Measurements from ENCODE around the gene FHOD3.

Gene FHOD3

DNA sequence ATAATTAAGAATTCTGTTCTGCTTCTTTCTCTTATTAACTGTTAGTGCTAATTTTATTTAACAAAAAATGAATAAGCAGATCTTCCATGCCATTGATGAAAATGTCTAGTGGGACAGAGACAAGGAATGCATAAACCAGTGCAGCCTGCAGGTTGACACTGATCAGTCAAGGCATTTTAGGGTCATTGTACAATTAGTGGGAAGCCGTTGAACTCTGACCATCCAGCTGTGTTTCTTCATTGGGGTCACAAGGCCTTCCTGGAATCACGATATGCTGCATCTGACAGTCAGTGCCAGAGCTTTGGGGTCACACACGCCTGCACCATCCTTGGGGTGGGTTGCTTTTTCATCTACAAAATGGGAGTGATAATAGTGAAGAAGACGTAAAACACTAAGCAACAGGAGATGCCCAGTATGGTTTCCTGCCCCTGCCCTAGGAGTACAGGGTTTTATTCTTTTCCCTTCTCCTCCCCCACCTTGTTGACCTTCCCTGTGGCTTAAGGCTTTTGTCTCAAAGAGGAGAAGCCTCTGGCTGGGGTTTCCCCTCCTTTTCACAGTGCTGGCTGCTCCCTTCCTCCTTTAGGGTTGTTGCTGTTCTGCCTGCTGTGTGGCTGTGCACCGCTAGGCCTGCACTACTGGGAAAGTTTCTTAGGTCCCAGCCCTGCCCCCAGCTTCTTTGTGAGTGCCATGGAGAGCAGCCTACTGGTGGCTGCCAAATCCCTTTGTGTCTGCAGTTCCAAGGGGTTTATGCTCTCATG is 285.7 kb downstream of the FHOD3 start:
- Histone ChIP-seq H3K9ac (ENCODE audit: low read depth, low read length) (0 out of 2 replicates have a peak overlapping the region, but pooled peaks have one; percentile 32), H3K9me3 (ENCODE audit: insufficient read depth, low read depth, low read length) (0 out of 2 replicates have a peak, but pooled peaks cover 2% of the 10 kb centered on the region), H3K4me1 (ENCODE audit: insufficient read depth, low read length) (peaks cover 49% of the 10 kb centered on the region), H3K36me3 (ENCODE audit: insufficient read depth, low read length) (no peaks in the 10 kb centered on the region), H3K4me3 (ENCODE audit: low read length) (peak overlapping the region; percentile 20; the same call in 1 of the 2 replicates), H3K27ac (ENCODE audit: low read depth, low read length) (peak overlapping the region; percentile 78), H3K27me3 (ENCODE audit: insufficient read depth, low read length) (no peaks in the 10 kb centered on the region)
- WGBS: 33% methylated on average over 5 of the region's 5 CpGs

DNA sequence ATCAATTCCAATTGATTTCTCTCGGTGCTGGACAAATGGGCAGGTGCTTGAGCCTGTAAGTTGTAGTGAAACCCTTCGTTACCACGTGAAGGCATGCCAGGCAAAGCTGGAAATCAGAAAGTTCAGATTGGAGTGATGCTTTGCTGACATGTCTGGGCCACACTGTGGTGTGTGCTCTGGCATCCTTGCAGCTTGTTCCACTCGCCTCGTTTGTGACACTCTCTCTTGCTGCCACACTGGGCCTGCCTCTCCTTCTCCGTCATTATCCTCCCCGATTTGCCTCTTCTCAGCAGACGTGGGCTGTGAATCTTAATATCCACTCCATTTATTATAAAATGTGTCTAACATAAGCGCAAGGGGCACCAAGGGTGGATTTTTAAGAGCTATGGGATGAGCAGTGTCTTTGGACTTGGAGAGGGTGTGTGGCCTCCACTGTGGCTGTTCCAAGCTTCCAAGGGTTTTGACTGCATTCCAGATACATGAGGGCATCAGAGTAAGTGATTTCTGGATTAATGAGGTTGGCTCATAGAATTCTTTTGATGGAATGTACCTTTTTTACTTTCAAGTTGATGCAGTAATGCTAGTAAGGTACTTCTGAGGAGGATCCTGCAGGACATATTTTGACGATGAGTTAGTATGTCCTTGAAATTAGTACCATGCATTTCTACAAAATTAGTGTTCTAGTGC is 292.5 kb downstream of the FHOD3 start:
- no peaks in the 10 kb centered on the region for H3K36me3 ChIP-seq (ENCODE audit: insufficient read depth, low read length)
- H3K27me3 ChIP-seq (ENCODE audit: insufficient read depth, low read length): no peaks in the 10 kb centered on the region
- H3K4me1 ChIP-seq (ENCODE audit: insufficient read depth, low read length): peaks cover 21% of the 10 kb centered on the region
- 90% methylated on average over 10 of the region's 10 CpGs for WGBS
- no peak overlapping the region for H3K9ac ChIP-seq (ENCODE audit: low read depth, low read length)
- H3K4me3 ChIP-seq (ENCODE audit: low read length): no peak overlapping the region
- H3K27ac ChIP-seq (ENCODE audit: low read depth, low read length): no peak overlapping the region
- H3K9me3 ChIP-seq (ENCODE audit: insufficient read depth, low read depth, low read length): no peaks in the 10 kb centered on the region

DNA sequence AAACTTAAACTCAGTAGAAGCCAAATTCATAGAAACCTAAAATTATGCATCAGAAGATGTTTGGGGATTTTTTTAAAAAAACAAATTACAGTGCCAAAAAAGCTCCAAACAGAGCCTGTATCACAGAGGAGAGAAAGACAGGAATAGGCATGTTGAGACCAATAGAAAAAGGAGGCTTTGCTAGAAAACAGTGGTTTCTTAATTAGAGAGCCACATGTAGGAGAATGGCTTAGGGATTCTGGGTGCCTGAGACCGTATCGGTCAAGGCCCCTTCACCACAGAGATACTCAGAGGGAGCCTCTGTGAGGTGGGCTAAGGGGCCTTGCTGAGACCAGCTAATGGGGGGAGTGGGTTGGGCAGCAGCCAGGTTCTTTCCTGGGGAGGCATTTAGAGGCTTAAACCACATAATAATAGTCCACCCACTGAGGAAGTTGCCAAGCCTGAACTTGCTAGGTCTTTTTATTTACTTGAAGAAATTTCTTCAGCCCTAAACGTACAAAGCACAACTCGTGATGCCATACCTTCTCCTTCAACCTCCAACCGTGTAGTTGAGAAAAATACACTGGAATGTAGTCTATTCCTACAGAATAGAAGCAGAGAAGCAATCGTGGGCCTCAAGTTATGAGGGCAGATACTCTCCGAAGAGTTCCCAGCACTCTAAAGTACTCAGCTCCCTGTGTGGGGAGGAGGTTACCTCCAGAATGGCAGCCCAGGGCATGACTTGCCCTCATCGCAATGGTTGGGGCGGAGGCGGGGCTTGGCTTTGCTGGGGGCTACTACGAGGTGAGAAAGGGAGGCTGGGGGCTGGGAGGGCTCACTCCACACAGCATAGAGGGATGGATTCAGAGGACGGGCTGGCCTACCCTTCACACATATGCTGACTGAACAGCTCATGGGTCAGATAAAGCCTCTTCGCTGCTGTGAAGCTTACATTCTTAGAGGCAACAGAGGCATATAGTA is 293.4 kb downstream of the FHOD3 start:
- no peaks in the 10 kb centered on the region for H3K27me3 ChIP-seq (ENCODE audit: insufficient read depth, low read length)
- no peak overlapping the region for H3K4me3 ChIP-seq (ENCODE audit: low read length)
- H3K27ac ChIP-seq (ENCODE audit: low read depth, low read length): no peak overlapping the region
- H3K9me3 ChIP-seq (ENCODE audit: insufficient read depth, low read depth, low read length): no peaks in the 10 kb centered on the region
- H3K4me1 ChIP-seq (ENCODE audit: insufficient read depth, low read length): peaks cover 15% of the 10 kb centered on the region
- no peaks in the 10 kb centered on the region for H3K36me3 ChIP-seq (ENCODE audit: insufficient read depth, low read length)
- H3K9ac ChIP-seq (ENCODE audit: low read depth, low read length): no peak overlapping the region
- 85% methylated on average over 12 of the region's 13 CpGs for WGBS

DNA sequence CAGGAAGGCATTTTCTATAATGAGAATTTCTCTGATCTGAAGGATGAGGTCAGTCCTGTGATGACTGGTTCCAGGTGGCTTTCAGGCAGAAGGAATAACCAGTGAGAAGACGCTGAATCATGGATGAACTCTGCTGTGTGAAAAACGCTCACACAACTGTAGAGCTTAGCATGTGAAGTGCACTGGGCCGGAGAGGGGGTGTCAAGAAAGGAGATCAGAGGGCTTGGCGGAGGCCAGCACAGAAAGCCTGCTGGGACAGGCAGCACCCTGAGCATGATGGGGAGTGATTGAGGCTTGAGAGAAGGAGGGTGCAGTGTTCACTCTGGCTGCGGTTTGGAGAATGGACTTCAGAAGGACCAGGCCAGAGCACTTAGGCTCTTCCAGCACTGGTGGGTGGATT is 294.8 kb downstream of the FHOD3 start:
- 90% methylated on average over 5 of the region's 5 CpGs for WGBS
- Histone ChIP-seq H3K27ac (ENCODE audit: low read depth, low read length) (no peak overlapping the region), H3K36me3 (ENCODE audit: insufficient read depth, low read length) (no peaks in the 10 kb centered on the region), H3K4me3 (ENCODE audit: low read length) (no peak overlapping the region), H3K9me3 (ENCODE audit: insufficient read depth, low read depth, low read length) (no peaks in the 10 kb centered on the region), H3K9ac (ENCODE audit: low read depth, low read length) (no peak overlapping the region), H3K27me3 (ENCODE audit: insufficient read depth, low read length) (no peaks in the 10 kb centered on the region), H3K4me1 (ENCODE audit: insufficient read depth, low read length) (peaks cover 8% of the 10 kb centered on the region)

DNA sequence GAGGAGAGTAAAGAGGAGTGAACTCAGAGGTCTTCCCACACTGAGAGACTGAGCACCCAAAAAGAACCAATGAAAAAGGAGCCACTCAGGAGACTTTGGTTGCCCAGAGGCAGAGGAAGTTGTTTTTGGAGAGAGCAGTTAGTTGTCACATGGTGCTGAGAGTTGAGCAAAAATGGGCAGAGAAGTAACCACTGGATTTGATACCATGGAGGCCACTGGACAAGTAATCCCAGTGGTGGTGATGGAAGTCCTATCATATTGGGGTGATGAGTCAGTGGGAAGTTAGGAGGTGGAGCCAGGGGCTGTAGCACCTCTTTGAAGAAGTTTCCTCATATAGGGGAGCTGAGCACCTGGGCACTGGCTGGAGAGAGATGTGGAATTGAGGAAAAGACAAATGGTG is 295.5 kb downstream of the FHOD3 start:
- Histone ChIP-seq H3K27me3 (ENCODE audit: insufficient read depth, low read length) (no peaks in the 10 kb centered on the region), H3K27ac (ENCODE audit: low read depth, low read length) (no peak overlapping the region), H3K9me3 (ENCODE audit: insufficient read depth, low read depth, low read length) (no peaks in the 10 kb centered on the region), H3K9ac (ENCODE audit: low read depth, low read length) (no peak overlapping the region), H3K4me3 (ENCODE audit: low read length) (no peak overlapping the region), H3K36me3 (ENCODE audit: insufficient read depth, low read length) (no peaks in the 10 kb centered on the region), H3K4me1 (ENCODE audit: insufficient read depth, low read length) (peaks cover 8% of the 10 kb centered on the region; the same call in 1 of the 2 replicates)

DNA sequence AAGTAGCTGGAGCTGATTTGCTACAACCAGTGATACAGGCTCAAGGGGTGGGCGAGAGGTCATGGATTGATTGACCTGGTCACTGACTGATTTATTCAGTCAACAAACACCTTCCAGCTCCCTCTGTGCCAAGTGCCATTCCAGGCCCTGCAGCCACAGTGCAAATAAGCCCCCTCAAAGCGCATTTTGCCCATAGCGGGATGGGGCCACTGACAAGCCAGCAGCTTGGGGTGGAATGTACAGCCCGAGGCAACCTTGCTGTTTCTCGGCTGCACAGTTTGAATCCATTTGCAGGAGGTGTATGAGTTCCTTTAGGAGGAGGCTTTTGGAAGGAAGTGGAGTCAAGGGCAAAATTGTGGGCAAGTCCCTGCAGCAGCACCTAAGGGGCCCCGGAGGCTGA is 296.1 kb downstream of the FHOD3 start:
- Histone ChIP-seq H3K4me1 (ENCODE audit: insufficient read depth, low read length) (peaks cover 8% of the 10 kb centered on the region; the same call in 1 of the 2 replicates), H3K9me3 (ENCODE audit: insufficient read depth, low read depth, low read length) (no peaks in the 10 kb centered on the region), H3K27me3 (ENCODE audit: insufficient read depth, low read length) (no peaks in the 10 kb centered on the region), H3K4me3 (ENCODE audit: low read length) (no peak overlapping the region), H3K27ac (ENCODE audit: low read depth, low read length) (no peak overlapping the region), H3K36me3 (ENCODE audit: insufficient read depth, low read length) (no peaks in the 10 kb centered on the region), H3K9ac (ENCODE audit: low read depth, low read length) (no peak overlapping the region)
- WGBS: 93% methylated on average over 6 of the region's 6 CpGs

DNA sequence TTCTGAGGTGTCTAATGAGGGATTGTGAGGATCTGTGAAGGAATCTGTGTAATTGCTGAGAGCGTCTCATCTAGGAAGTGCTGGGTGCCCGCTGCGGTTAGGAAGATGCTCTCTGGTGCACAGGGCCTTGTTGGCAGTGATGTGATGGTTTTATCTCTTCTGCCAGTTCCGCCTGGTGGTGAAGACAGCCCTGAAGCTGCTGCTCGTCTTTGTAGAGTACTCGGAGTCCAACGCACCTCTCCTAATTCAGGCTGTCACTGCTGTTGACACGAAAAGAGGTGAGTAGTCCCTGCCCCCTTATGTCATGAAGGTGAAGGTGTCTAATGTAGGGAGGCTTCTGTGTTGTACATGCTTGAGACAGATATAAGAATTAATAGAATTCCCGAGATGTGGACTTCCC is 297.1 kb downstream of the FHOD3 start:
- no peak overlapping the region for H3K9ac ChIP-seq (ENCODE audit: low read depth, low read length)
- no peak overlapping the region for H3K27ac ChIP-seq (ENCODE audit: low read depth, low read length)
- H3K4me1 ChIP-seq (ENCODE audit: insufficient read depth, low read length): peaks cover 8% of the 10 kb centered on the region; the same call in 1 of the 2 replicates
- 93% methylated on average over 9 of the region's 9 CpGs for WGBS
- no peaks in the 10 kb centered on the region for H3K9me3 ChIP-seq (ENCODE audit: insufficient read depth, low read depth, low read length)
- H3K27me3 ChIP-seq (ENCODE audit: insufficient read depth, low read length): no peaks in the 10 kb centered on the region
- H3K4me3 ChIP-seq (ENCODE audit: low read length): no peak overlapping the region
- H3K36me3 ChIP-seq (ENCODE audit: insufficient read depth, low read length): no peaks in the 10 kb centered on the region

DNA sequence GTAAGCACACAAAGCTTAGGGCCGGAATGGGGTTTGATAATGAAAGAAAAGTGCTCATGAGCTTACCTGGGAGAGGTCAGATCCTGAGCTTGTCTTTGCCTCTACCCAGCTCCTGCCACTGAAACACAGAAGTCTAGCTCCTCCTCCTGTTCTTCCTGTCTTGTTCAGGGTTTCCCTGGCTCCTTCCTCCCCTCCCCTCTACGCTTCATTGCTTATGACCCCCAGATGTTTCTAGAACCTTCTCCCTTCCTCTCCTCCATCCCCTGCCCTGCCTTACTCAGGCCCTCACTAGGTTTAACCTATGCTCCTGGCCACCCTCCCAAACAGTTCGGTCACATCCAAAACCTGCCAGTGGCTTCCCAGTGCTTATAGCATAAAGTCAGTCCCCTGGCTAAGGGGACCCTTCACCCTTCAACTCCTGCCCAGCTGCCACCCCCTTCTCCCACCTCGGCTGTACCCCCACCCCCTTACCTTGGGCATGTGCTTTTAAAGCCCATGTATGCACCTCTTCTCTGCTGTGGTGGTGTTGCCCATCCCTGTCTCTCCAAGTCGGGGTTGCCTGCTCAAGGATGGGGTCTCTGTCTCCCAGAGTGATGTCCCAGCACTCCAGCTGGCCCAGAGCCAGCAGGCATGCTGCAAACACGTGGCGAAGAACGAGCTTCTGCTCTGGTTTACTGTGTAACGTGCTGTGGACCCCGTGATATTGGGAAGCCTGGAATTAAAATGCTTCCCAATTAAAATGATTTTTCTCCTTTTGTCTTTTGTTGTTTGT is 297.7 kb downstream of the FHOD3 start:
- no peak overlapping the region for H3K4me3 ChIP-seq (ENCODE audit: low read length)
- H3K9me3 ChIP-seq (ENCODE audit: insufficient read depth, low read depth, low read length): no peaks in the 10 kb centered on the region
- H3K27me3 ChIP-seq (ENCODE audit: insufficient read depth, low read length): no peaks in the 10 kb centered on the region
- 89% methylated on average over 10 of the region's 10 CpGs for WGBS
- H3K36me3 ChIP-seq (ENCODE audit: insufficient read depth, low read length): no peaks in the 10 kb centered on the region
- H3K9ac ChIP-seq (ENCODE audit: low read depth, low read length): no peak overlapping the region
- H3K27ac ChIP-seq (ENCODE audit: low read depth, low read length): no peak overlapping the region
- H3K4me1 ChIP-seq (ENCODE audit: insufficient read depth, low read length): peaks cover 8% of the 10 kb centered on the region; the same call in 1 of the 2 replicates

DNA sequence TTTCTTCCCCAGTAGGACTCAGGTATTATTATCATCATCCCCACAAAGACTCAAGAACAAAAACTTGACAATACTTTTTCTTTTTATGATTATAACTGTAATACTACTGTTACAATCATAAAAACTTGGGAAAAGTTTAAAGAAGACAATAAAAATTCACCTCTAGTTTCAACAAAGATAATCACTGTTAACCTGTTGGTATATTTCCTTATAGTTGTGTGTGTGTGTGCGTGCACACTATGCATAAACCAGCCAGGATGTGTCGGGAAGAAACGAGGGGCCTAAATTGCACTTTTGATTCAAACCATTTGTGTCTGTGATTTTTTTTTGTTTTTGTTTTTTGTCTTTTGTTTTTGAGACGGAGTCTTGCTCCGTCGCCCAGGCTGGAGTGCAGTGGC is 298.3 kb downstream of the FHOD3 start:
- Histone ChIP-seq H3K9me3 (ENCODE audit: insufficient read depth, low read depth, low read length) (no peaks in the 10 kb centered on the region), H3K36me3 (ENCODE audit: insufficient read depth, low read length) (no peaks in the 10 kb centered on the region; the same call in 1 of the 2 replicates), H3K4me1 (ENCODE audit: insufficient read depth, low read length) (peaks cover 3% of the 10 kb centered on the region; the same call in 1 of the 2 replicates), H3K27ac (ENCODE audit: low read depth, low read length) (no peak overlapping the region), H3K4me3 (ENCODE audit: low read length) (no peak overlapping the region), H3K9ac (ENCODE audit: low read depth, low read length) (no peak overlapping the region), H3K27me3 (ENCODE audit: insufficient read depth, low read length) (no peaks in the 10 kb centered on the region)
- WGBS: 98% methylated on average over 6 of the region's 6 CpGs

DNA sequence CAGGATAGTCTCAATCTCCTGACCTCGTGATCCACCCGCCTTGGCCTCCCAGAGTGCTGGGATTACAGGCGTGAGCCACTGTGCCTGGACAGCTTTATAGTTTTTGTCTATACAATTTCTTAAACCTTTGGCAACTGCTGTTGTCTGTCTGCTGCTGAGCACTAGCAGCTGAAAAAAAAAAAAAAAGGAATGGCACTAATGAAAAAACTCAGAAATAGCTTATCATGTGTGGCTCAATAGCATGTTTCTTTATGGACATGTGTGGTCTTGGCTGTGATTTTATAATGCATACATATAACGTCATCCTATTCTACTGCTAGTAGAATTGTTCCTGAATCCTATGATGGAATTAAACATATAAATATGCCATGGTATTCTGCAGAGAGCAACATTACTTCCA is 300.1 kb downstream of the FHOD3 start:
- Histone ChIP-seq H3K9ac (ENCODE audit: low read depth, low read length) (no peak overlapping the region), H3K9me3 (ENCODE audit: insufficient read depth, low read depth, low read length) (no peaks in the 10 kb centered on the region), H3K36me3 (ENCODE audit: insufficient read depth, low read length) (no peaks in the 10 kb centered on the region; the same call in 1 of the 2 replicates), H3K27ac (ENCODE audit: low read depth, low read length) (no peak overlapping the region), H3K27me3 (ENCODE audit: insufficient read depth, low read length) (no peaks in the 10 kb centered on the region), H3K4me1 (ENCODE audit: insufficient read depth, low read length) (no peaks in the 10 kb centered on the region), H3K4me3 (ENCODE audit: low read length) (no peak overlapping the region)
- 94% methylated on average over 3 of the region's 4 CpGs for WGBS

Data from HUES64 (cell line).